ENCODE results near the gene PPP1R3E. TPM values are rescaled to one million over a fixed set of nuclear protein-coding genes. Genes with fewer than 3 reads are reported as not detected.

Gene PPP1R3E
- total and polyA plus RNA-seq, 2 of the 13 experiments (the other 11 are each of a cell fraction or from before 2014, with no cell fraction given), result 16.5 to 26.5 TPM

- TF ChIP-seq ZNF704 (CRISPR knock-in tag; IDR thresholded peaks at IDR 0.05; ENCODE audit: borderline replicate concordance), result peak; percentile 85
- peak; percentile 65; the same call in 1 of the 2 replicates for TF ChIP-seq ADNP (CRISPR knock-in tag; IDR thresholded peaks at IDR 0.05)
- no peak for TF ChIP-seq BATF2 (CRISPR knock-in tag; IDR thresholded peaks at IDR 0.05)
- no peak for TF ChIP-seq PRPF4 (IDR thresholded peaks at IDR 0.05; ENCODE audit: low read depth, low read length, poor library complexity, severe bottlenecking)
- no peak for TF ChIP-seq ZNF737 (CRISPR knock-in tag; IDR thresholded peaks at IDR 0.05; ENCODE audit: borderline replicate concordance)
- TF ChIP-seq, protein P1, sequence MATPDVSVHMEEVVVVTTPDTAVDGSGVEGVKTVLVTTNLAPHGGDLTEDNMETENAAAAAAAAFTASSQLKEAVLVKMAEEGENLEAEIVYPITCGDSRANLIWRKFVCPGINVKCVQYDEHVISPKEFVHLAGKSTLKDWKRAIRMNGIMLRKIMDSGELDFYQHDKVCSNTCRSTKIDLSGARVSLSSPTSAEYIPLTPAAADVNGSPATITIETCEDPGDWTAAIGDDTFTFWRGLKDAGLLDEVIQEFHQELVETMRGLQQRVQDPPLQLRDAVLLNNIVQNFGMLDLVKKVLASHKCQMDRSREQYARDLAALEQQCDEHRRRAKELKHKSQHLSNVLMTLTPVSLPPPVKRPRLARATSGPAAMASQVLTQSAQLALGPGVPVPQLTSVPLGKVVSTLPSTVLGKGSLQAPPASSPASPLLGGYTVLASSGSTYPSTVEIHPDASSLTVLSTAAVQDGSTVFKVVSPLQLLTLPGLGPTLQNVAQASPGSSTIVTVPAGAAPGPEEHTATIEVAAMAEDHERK (CRISPR knock-in tag; IDR thresholded peaks at IDR 0.05; ENCODE audit: low read depth), result no peak
- peak; percentile 8; the same call in 1 of the 2 replicates for TF ChIP-seq MED1 (CRISPR knock-in tag; IDR thresholded peaks at IDR 0.05)
- no peak for TF ChIP-seq MTF2 (CRISPR knock-in tag; IDR thresholded peaks at IDR 0.05; ENCODE audit: borderline replicate concordance)
- TF ChIP-seq U2AF2 (IDR thresholded peaks at IDR 0.05; ENCODE audit: low read depth, low read length), result no peak
- TF ChIP-seq ZNF563 (CRISPR knock-in tag; IDR thresholded peaks at IDR 0.05), result peak; percentile 99
- 0 out of 2 replicates have a peak, but pooled peaks have one; percentile 76 for TF ChIP-seq ZNF251 (CRISPR knock-in tag; IDR thresholded peaks at IDR 0.05)
- TF ChIP-seq, protein P2, sequence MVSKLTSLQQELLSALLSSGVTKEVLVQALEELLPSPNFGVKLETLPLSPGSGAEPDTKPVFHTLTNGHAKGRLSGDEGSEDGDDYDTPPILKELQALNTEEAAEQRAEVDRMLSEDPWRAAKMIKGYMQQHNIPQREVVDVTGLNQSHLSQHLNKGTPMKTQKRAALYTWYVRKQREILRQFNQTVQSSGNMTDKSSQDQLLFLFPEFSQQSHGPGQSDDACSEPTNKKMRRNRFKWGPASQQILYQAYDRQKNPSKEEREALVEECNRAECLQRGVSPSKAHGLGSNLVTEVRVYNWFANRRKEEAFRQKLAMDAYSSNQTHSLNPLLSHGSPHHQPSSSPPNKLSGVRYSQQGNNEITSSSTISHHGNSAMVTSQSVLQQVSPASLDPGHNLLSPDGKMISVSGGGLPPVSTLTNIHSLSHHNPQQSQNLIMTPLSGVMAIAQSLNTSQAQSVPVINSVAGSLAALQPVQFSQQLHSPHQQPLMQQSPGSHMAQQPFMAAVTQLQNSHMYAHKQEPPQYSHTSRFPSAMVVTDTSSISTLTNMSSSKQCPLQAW (CRISPR knock-in tag; IDR thresholded peaks at IDR 0.05), result no peak
- TF ChIP-seq RBAK (CRISPR knock-in tag; IDR thresholded peaks at IDR 0.05), result peak; percentile 14; the same call in 1 of the 2 replicates
- peak; percentile 87 for TF ChIP-seq HMG20B (CRISPR knock-in tag; conservative IDR thresholded peaks at IDR 0.05)
- TF ChIP-seq ZBTB43 (CRISPR knock-in tag; conservative IDR thresholded peaks at IDR 0.05), result peak; percentile 86
- no peak; the same call in 1 of the 2 replicates for TF ChIP-seq ZNF138 (CRISPR knock-in tag; IDR thresholded peaks at IDR 0.05; ENCODE audit: low read depth)
- no peak; the same call in 1 of the 2 replicates for TF ChIP-seq BRF2 (CRISPR knock-in tag; IDR thresholded peaks at IDR 0.05)
- TF ChIP-seq ATF4 (CRISPR knock-in tag; IDR thresholded peaks at IDR 0.05), result no peak
- peak; percentile 75; the same call in 1 of the 2 replicates for TF ChIP-seq E2F5 (CRISPR knock-in tag; conservative IDR thresholded peaks at IDR 0.05)
- TF ChIP-seq TEAD2 (CRISPR knock-in tag; IDR thresholded peaks at IDR 0.05), result peak; percentile 90
- TF ChIP-seq PCBP2 (optimal IDR thresholded peaks at IDR 0.05; ENCODE audit: low read depth, low read length, poor library complexity, severe bottlenecking), result no peak
These were observed 730 bp downstream of the PPP1R3E start (continued) for GRCh38 chr14:23301969-23302289.
